HG02884 (cell line): ENCODE data around the gene FAM81B.

Source experiments
- ATAC-seq: cut with Tn5 transposase; IDR thresholded peaks from one replicate; pipeline ENCODE4 v1.9.1; 2021; ENCODE audit warnings: mild to moderate bottlenecking, moderate library complexity; ENCODE audit not compliant: unreplicated experiment

FAM81B gene

DNA sequence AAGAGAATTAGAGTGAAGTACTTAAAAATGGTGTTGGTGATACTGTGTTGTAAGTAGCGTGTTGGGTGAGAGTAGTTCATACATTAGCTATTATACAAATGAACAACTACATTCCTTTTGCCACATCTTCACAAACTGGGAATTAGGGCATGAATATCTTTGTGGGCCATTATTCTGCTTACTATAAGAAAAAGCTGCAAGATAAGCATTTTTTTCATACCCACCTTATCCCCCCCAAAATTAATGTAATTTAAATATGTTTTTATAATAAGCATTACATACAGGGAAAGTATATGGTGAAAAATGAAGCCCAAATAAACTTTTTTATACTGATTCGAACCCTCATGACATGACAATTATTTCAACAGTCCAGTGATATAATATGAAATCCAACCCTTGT lies 69.5 kb downstream of the FAM81B start:
- no peak for ATAC-seq

DNA sequence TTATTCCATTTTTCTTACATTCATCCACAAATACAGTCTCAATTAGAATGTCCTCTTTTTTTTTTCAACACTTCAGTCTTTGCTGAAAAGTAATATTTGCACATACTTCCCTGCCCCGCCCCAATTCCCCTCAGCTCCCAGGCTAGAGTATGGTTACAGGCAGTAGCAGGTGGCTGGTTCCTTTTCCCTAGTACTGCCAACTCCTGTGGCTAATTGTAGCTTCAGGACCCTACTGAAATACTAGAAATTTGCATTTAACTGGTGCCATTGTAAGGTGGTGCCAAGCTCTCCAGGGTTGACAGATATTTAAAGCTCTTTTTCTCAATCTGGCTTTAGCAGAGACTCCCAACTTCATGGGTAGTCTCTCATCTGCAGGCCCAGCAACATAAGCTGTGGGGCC lies 80.3 kb downstream of the FAM81B start:
- ATAC-seq: no peak

DNA sequence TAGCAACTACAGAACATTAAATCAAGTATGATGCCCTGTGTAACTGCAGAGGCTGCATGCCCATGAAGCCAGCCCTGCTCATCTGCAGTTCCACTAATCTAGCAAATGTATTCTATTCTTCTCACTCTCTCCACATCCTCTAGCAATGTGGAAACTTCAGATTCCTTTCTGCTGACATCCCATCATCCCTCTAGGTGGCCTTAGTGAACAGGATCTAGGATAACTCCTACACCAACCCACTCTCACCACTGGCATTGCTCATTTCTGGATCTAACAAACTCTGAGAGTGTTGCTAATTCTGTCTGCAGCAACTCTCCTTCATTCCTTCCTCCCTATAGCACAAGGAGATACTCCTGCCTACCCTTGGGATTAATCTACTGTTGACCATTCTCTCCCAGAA lies 80.8 kb downstream of the FAM81B start:
- ATAC-seq: no peak

DNA sequence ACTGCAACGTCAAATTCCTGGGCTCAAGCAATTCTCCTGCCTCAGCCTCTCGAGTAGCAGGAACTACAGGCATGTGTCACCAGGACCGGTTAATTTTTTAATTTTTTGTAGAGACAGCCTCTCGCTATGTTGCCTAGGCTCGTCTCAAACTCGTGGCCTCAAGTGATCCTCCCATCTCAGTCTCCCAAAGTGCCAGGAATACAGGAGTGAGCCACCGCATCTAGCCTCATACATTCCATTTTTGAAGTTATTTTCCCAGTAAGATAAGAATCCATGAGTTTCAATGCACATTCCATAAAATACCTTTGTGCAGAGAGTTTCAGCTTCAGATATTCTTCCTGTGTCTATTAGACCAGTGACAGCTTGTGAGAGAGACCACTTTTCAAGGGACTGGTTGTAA lies 93.3 kb downstream of the FAM81B start:
- no peak for ATAC-seq

DNA sequence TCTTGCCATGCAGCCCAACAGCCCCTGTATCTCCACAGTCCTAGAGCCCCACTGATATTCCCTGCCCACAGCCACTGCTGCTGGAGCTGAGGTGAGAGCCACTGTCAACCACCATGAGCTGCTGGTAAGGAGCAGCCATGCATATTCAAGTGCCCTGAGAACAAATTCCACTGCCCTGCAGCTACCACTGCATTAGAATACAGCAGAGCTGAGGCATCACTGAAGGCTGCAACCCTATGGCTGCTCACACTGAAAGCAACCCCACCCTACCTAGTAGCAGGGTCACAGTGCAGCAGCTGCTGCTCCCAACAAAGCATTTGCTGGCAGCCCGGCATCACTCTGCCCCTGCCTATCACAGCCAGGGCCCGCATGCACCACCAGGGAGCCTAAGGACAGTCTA lies 95.0 kb downstream of the FAM81B start:
- ATAC-seq: no peak

DNA sequence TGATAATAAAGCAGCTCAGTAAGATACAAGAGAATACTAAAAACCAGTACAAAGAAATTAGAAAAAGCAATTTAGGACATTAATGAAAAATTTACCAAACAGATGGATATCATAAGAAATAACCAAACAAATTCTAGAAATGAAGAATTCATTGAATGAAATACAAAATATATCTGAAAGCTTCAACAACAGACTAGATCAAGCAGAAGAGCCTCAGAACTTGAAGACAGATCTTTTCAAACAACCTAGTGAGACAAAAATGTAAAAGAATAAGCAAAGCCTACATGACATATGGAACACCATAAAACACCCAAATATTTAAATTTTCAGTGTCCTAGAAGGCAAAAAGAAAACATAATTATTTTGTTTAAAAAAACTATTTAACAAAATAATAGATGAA lies 96.7 kb downstream of the FAM81B start:
- ATAC-seq: no peak
